GM12873 (cell line): ENCODE results near the gene MNX1.

Source experiments
- TF ChIP-seq, protein P1 (sequence below): IDR thresholded peaks from 2 replicates; pipeline ENCODE4 v1.5.1; 2012; ENCODE audit warnings: low read depth, mild to moderate bottlenecking, moderate library complexity, low read length, control low read depth; ENCODE audit not compliant: insufficient read depth; ENCODE audit errors: missing control alignments

The MNX1 gene

GRCh38 chr7:157021871-157022680 lies 11.6 kb upstream of the MNX1 start:
- TF ChIP-seq, protein P1, sequence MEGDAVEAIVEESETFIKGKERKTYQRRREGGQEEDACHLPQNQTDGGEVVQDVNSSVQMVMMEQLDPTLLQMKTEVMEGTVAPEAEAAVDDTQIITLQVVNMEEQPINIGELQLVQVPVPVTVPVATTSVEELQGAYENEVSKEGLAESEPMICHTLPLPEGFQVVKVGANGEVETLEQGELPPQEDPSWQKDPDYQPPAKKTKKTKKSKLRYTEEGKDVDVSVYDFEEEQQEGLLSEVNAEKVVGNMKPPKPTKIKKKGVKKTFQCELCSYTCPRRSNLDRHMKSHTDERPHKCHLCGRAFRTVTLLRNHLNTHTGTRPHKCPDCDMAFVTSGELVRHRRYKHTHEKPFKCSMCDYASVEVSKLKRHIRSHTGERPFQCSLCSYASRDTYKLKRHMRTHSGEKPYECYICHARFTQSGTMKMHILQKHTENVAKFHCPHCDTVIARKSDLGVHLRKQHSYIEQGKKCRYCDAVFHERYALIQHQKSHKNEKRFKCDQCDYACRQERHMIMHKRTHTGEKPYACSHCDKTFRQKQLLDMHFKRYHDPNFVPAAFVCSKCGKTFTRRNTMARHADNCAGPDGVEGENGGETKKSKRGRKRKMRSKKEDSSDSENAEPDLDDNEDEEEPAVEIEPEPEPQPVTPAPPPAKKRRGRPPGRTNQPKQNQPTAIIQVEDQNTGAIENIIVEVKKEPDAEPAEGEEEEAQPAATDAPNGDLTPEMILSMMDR, result no peak

GRCh38 chr7:157021071-157021870 lies 10.8 kb upstream of the MNX1 start:
- TF ChIP-seq, protein P1, result no peak

- TF ChIP-seq, protein P1, result no peak
Measured at GRCh38 chr7:157020514-157021070, 10.1 kb upstream of the MNX1 start.

GRCh38 chr7:157019718-157020451 lies 9.4 kb upstream of the MNX1 start:
- TF ChIP-seq, protein P1, result no peak

DNA sequence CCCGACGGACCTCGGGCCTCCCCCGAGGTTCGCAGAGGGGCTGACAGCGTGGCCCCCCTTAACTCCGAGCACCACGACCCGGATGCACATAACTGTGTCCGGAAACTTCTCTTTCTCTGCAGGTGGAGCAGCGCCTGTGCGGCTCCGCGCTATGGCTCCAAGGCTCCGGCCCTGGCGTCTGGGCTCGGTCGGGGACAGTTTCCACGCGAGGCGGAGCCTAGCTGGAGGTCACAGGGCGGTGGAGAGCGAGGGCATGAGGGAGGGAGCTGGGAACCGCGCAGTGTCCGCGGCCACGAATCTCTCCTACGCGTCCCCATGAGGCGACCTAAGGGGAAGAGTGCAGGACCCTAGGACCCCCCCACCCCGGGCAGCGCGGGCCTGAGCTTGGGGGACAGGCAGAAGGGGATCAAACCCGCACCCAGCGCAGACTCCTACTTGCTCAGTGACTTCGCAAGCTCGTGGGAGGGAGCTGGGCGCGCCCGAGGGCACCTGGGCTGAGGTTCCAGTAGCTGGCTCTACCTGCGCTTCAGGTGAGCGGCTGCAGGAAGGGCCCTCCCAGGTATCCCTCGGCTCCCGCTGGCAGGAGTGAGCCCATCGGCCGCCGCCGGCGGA lies 8.6 kb upstream of the MNX1 start:
- TF ChIP-seq, protein P1, result no peak

- TF ChIP-seq, protein P1, result no peak
Measured at GRCh38 chr7:157018328-157018996, 8.0 kb upstream of the MNX1 start.
